A673 (cell line): Measurements from ENCODE around the gene RBM19.

Experiments
- CTCF ChIP-seq: fragments of 300-800, 200-600 bp; sonication (generic); conservative IDR thresholded peaks from 2 replicates; pipeline ENCODE4 v1.5.1; 2017; ENCODE audit warnings: low read depth, mild to moderate bottlenecking, antibody characterized with exemption, low read length, moderate library complexity, mixed read lengths
- EZH2 ChIP-seq: fragments of 200-600 bp; sonication (generic); IDR thresholded peaks from 2 replicates; pipeline ENCODE4 v1.6.1; 2017; ENCODE audit warnings: borderline replicate concordance, low read depth, mild to moderate bottlenecking, mixed read lengths, antibody characterized with exemption, low read length; ENCODE audit not compliant: poor library complexity, severe bottlenecking

- TF ChIP-seq CTCF (no peak), EZH2 (no peak)
Observed at GRCh38 chr12:113820842-113821241, 145.3 kb downstream of the RBM19 start.
